ENCODE measurements around the gene OR2AE1. TPM values are rescaled to one million over a fixed set of nuclear protein-coding genes. Genes with fewer than 3 reads are reported as not detected.
A peak's percentile ranks its signal among the peaks of the same experiment; 100 is the strongest.

OR2AE1 gene
- total and polyA plus RNA-seq, 2 donors (not counting 1 experiment from before 2014, with no cell fraction given) = 0.43 to 1.3 TPM

DNA sequence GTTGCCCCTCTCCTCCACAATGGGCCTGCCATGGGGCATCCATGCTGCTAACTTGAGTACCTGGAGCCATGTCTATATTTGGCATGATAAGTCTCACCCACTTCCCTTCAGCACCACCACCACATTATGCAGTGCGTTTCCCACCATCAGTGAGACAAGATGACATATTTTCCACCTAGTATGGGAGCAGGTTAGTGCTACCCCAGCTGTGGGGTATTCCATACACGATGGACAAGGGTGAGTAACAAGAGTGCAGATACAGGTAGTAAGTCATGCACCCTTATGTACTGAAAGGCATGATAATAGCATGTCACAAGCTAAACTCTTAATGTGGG is 21.2 kb upstream of the OR2AE1 start:
- peak overlapping the region; percentile 46 for H3K27ac Mint-ChIP-seq
- no peak overlapping the region for H3K4me3 Mint-ChIP-seq
- H3K27ac ChIP-seq (ENCODE audit: low read length in 2 of 2) = no peak overlapping the region
- H3K27me3 ChIP-seq (replicated peaks in 1 of 4; ENCODE audit: control extremely low read depth in 1 of 4, control insufficient read depth in 3 of 4, insufficient read depth in 4 of 4, low read length in 3 of 4) = no peaks in the 10 kb centered on the region
- CTCF ChIA-PET = no interaction called here
- H3K4me1 ChIP-seq (ENCODE audit: control insufficient read depth in 2 of 2, insufficient read depth in 2 of 2, low read length in 2 of 2) = no peaks in the 10 kb centered on the region
- H3K27me3 Mint-ChIP-seq = no peaks in the 10 kb centered on the region
- peaks cover 3 to 36% of the 10 kb centered on the region in 2 experiments for H3K36me3 ChIP-seq (replicated peaks in 1 of 2; ENCODE audit: control extremely low read depth in 1 of 2, control insufficient read depth in 1 of 2, extremely low read depth in 1 of 2, insufficient read depth in 2 of 2, low read length in 1 of 2)
- H3K79me2 ChIP-seq (ENCODE audit: control insufficient read depth, insufficient read depth, low read length) = no peaks in the 10 kb centered on the region
- intact Hi-C loops (cut with micrococcal nuclease) = no loop called here
- no peak overlapping the region for H3K9ac ChIP-seq (ENCODE audit: low read length)
- no peak for ATAC-seq (ENCODE audit: low read depth)
- no peak overlapping the region for H3K4me3 ChIP-seq (ENCODE audit: control extremely low read depth in 1 of 5, extremely low read depth in 1 of 5, insufficient read depth in 1 of 5, low read depth in 2 of 5, low read length in 4 of 5)
- H3K9me3 ChIP-seq (ENCODE audit: control extremely low read depth in 1 of 3, control insufficient read depth in 2 of 3, insufficient read depth in 1 of 3, low read length in 2 of 3) = peaks cover 0 to 3% (median 0%) of the 10 kb centered on the region in 3 donors
- peaks cover 7% of the 10 kb centered on the region for H3K4me1 Mint-ChIP-seq
- no peak overlapping the region for H3K4me2 ChIP-seq (replicated peaks; ENCODE audit: low read depth, low read length, poor library complexity, severe bottlenecking)
- POLR2A ChIA-PET = no interaction called here
- H3K9me3 Mint-ChIP-seq (ENCODE audit: insufficient read depth) = peaks cover 5% of the 10 kb centered on the region
- WGBS (ENCODE audit: insufficient coverage) = no CpG with 5 or more reads among the region's 2 CpGs
- H4K20me1 ChIP-seq (ENCODE audit: control insufficient read depth, insufficient read depth, low read length, poor library complexity, severe bottlenecking) = peaks cover 1% of the 10 kb centered on the region
- DNase-seq = no peak
- H2AFZ ChIP-seq (ENCODE audit: insufficient read depth, low read depth, low read length, poor library complexity, severe bottlenecking) = no peak overlapping the region
- no peak for TF ChIP-seq EZH2 (IDR thresholded peaks at IDR 0.05; ENCODE audit: borderline replicate concordance, insufficient read depth, low read depth, low read length, poor library complexity, severe bottlenecking)
- TF ChIP-seq, protein P1, sequence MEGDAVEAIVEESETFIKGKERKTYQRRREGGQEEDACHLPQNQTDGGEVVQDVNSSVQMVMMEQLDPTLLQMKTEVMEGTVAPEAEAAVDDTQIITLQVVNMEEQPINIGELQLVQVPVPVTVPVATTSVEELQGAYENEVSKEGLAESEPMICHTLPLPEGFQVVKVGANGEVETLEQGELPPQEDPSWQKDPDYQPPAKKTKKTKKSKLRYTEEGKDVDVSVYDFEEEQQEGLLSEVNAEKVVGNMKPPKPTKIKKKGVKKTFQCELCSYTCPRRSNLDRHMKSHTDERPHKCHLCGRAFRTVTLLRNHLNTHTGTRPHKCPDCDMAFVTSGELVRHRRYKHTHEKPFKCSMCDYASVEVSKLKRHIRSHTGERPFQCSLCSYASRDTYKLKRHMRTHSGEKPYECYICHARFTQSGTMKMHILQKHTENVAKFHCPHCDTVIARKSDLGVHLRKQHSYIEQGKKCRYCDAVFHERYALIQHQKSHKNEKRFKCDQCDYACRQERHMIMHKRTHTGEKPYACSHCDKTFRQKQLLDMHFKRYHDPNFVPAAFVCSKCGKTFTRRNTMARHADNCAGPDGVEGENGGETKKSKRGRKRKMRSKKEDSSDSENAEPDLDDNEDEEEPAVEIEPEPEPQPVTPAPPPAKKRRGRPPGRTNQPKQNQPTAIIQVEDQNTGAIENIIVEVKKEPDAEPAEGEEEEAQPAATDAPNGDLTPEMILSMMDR (IDR thresholded peaks at IDR 0.05) = no peak

DNA sequence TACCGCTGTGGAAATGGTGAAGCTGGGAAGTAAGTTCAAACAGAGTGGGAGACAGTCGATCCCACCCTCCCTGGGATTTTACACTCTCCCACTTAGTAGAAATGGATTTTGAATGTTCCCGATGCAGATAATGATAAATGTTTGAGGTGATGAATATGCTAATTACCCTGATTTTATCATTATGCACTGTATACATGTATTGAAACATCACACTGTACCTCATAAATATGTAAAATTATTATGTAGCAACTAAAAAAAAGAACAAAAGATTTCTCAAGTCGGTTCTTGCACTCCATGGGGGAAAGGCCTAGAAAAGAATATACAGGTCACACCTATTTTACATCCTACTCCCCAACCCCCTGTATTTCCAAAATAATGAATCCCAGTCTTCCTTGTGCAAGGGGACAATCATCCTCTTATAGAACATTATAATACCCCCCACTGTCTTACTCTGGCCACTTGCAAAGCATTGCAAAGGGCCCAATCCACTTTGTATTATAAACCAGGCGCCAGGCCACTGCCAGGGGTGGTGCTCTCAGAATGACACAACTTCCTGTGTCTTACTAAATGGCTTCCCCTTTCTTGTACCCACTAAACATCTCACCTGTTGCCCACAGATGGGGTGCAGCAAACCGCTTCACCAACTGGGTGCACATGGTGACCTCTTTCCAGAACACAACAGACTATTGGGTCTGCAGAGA is 20.6 kb upstream of the OR2AE1 start:
- Histone ChIP-seq H3K9me3 (ENCODE audit: control extremely low read depth in 1 of 3, control insufficient read depth in 2 of 3, insufficient read depth in 1 of 3, low read length in 2 of 3) (peaks cover 0 to 3% (median 0%) of the 10 kb centered on the region in 3 donors), H3K79me2 (ENCODE audit: control insufficient read depth, insufficient read depth, low read length) (no peaks in the 10 kb centered on the region), H3K27ac (ENCODE audit: low read length in 2 of 2) (no peak overlapping the region), H4K20me1 (ENCODE audit: control insufficient read depth, insufficient read depth, low read length, poor library complexity, severe bottlenecking) (no peaks in the 10 kb centered on the region), H3K9ac (ENCODE audit: low read length) (no peak overlapping the region), H3K36me3 (replicated peaks in 1 of 2; ENCODE audit: control extremely low read depth in 1 of 2, control insufficient read depth in 1 of 2, extremely low read depth in 1 of 2, insufficient read depth in 2 of 2, low read length in 1 of 2) (peaks cover 3 to 30% of the 10 kb centered on the region in 2 experiments), H2AFZ (ENCODE audit: insufficient read depth, low read depth, low read length, poor library complexity, severe bottlenecking) (no peak overlapping the region), H3K4me2 (replicated peaks; ENCODE audit: low read depth, low read length, poor library complexity, severe bottlenecking) (no peak overlapping the region), H3K27me3 (replicated peaks in 1 of 4; ENCODE audit: control extremely low read depth in 1 of 4, control insufficient read depth in 3 of 4, insufficient read depth in 4 of 4, low read length in 3 of 4) (no peaks in the 10 kb centered on the region), H3K4me3 (ENCODE audit: control extremely low read depth in 1 of 5, extremely low read depth in 1 of 5, insufficient read depth in 1 of 5, low read depth in 2 of 5, low read length in 4 of 5) (no peak overlapping the region), H3K4me1 (ENCODE audit: control insufficient read depth in 2 of 2, insufficient read depth in 2 of 2, low read length in 2 of 2) (no peaks in the 10 kb centered on the region)
- H3K4me1 Mint-ChIP-seq = peaks cover 7% of the 10 kb centered on the region
- ATAC-seq (ENCODE audit: low read depth) (no peak), DNase-seq (no peak)
- H3K9me3 Mint-ChIP-seq (ENCODE audit: insufficient read depth) = peaks cover 5% of the 10 kb centered on the region
- no peaks in the 10 kb centered on the region for H3K27me3 Mint-ChIP-seq
- peak overlapping the region; percentile 46 for H3K27ac Mint-ChIP-seq
- H3K4me3 Mint-ChIP-seq = no peak overlapping the region
- CTCF ChIA-PET = no interaction called here
- POLR2A ChIA-PET = no interaction called here
- intact Hi-C loops (cut with micrococcal nuclease) = no loop called here
- no peak for TF ChIP-seq EZH2 (IDR thresholded peaks at IDR 0.05; ENCODE audit: borderline replicate concordance, insufficient read depth, low read depth, low read length, poor library complexity, severe bottlenecking)
- TF ChIP-seq, protein P1 (IDR thresholded peaks at IDR 0.05) = no peak
- 74% methylated on average over 2 of the region's 6 CpGs for WGBS (ENCODE audit: insufficient coverage)
